Right lung (tissue), 5 donors: Measurements from ENCODE around the gene VMO1. TPM values are rescaled to one million over a fixed set of nuclear protein-coding genes. Genes with fewer than 3 reads are reported as not detected.

Source experiments
- polyA plus RNA-seq, 5 donors: library from polyadenylated mRNA; unstranded; fragments of 120-200 nt; gene quantifications; one replicate each; pipeline versions ENCODE4 v1.2.1 to v1.2.3, GENCODE V29; 2013; ENCODE audit warnings: inconsistent platforms in 1 of 5, low replicate concordance in 1 of 5; ENCODE audit not compliant: insufficient read length in 5 of 5, insufficient read depth in 1 of 5

The VMO1 gene
- polyA plus RNA-seq, 5 donors = 0.16 to 0.97 (median 0.35) TPM; not detected in 1

Other genes starting within 250 kb of the VMO1 start
- gene MYBBP1A, start 231.0 kb downstream of the VMO1 start, polyA plus RNA-seq = 10 to 100 TPM; 29.0 to 51.0 (median 35.3) TPM
- 1 to 10 TPM; 3.9 to 9.8 (median 6.1) TPM for gene GGT6, start 225.8 kb downstream of the VMO1 start, polyA plus RNA-seq
- 10 to 100 TPM; 17.2 to 32.0 (median 22.6) TPM for gene SMTNL2, start 201.8 kb downstream of the VMO1 start, polyA plus RNA-seq
- gene ALOX15, start 144.7 kb downstream of the VMO1 start, polyA plus RNA-seq = 1 to 10 TPM; 2.9 to 5.0 (median 3.4) TPM
- 10 to 100 TPM; 32.8 to 56.6 (median 47.0) TPM for gene PELP1, start 82.2 kb downstream of the VMO1 start, polyA plus RNA-seq
- gene ARRB2, start 75.7 kb downstream of the VMO1 start, polyA plus RNA-seq = 10 to 100 TPM; 39.2 to 56.5 (median 44.9) TPM
- gene MED11, start 54.9 kb downstream of the VMO1 start, polyA plus RNA-seq = 10 to 100 TPM; 21.2 to 25.9 (median 24.0) TPM
- under 1 TPM; 0.34 to 0.87 (median 0.65) TPM for gene ZMYND15, start 46.5 kb downstream of the VMO1 start, polyA plus RNA-seq
- gene CXCL16, start 46.4 kb downstream of the VMO1 start, polyA plus RNA-seq = 10 to 100 TPM; 12.1 to 24.4 (median 16.9) TPM
- gene TM4SF5, start 14.5 kb downstream of the VMO1 start, polyA plus RNA-seq = not detected
- 1 to 10 TPM in 3 of 5 donors, under 1 TPM in 2; 0.64 to 1.7 (median 1.0) TPM for gene GLTPD2, start 2.6 kb upstream of the VMO1 start, polyA plus RNA-seq
- gene PSMB6, start 9.8 kb upstream of the VMO1 start, polyA plus RNA-seq = 100 to 1,000 TPM in 3 of 5 donors, 10 to 100 TPM in 2; 97.5 to 118 (median 100) TPM
- 10 to 100 TPM; 47.9 to 65.0 (median 60.6) TPM for gene PLD2, start 20.8 kb upstream of the VMO1 start, polyA plus RNA-seq
- 10 to 100 TPM; 47.4 to 64.5 (median 57.3) TPM for gene MINK1, start 47.0 kb upstream of the VMO1 start, polyA plus RNA-seq
- 1 to 10 TPM in 2 of 5 donors, under 1 TPM in 3; 0.52 to 1.8 (median 0.85) TPM for gene C17orf107, start 113.2 kb upstream of the VMO1 start, polyA plus RNA-seq
- gene CHRNE, start 116.7 kb upstream of the VMO1 start, polyA plus RNA-seq = 1 to 10 TPM in 2 of 5 donors, under 1 TPM in 3; 0.59 to 1.2 (median 0.94) TPM
- gene GP1BA, start 145.9 kb upstream of the VMO1 start, polyA plus RNA-seq = 1 to 10 TPM; 2.4 to 3.5 (median 2.9) TPM
- gene SLC25A11, start 153.7 kb upstream of the VMO1 start, polyA plus RNA-seq = 10 to 100 TPM; 40.1 to 62.0 (median 46.2) TPM
- 100 to 1,000 TPM; 105 to 134 (median 122) TPM for gene RNF167, start 153.9 kb upstream of the VMO1 start, polyA plus RNA-seq
- 100 to 1,000 TPM; 315 to 670 (median 399) TPM for gene PFN1, start 162.2 kb upstream of the VMO1 start, polyA plus RNA-seq
- gene ENO3, start 164.8 kb upstream of the VMO1 start, polyA plus RNA-seq = 100 to 1,000 TPM in 1 of 5 donors, 10 to 100 TPM in 4; 12.8 to 101 (median 15.4) TPM
- gene SPAG7, start 181.5 kb upstream of the VMO1 start, polyA plus RNA-seq = 10 to 100 TPM; 73.1 to 88.6 (median 76.3) TPM
- gene CAMTA2, start 201.3 kb upstream of the VMO1 start, polyA plus RNA-seq = 10 to 100 TPM; 25.4 to 40.9 (median 32.4) TPM
- gene INCA1, start 211.2 kb upstream of the VMO1 start, polyA plus RNA-seq = 10 to 100 TPM in 2 of 5 donors, 1 to 10 TPM in 3; 7.1 to 10.9 (median 9.5) TPM
- gene KIF1C, start 211.6 kb upstream of the VMO1 start, polyA plus RNA-seq = 10 to 100 TPM; 51.1 to 80.4 (median 58.0) TPM
- under 1 TPM; 0.17 to 0.27 (median 0.19) TPM for gene SLC52A1, start 249.1 kb upstream of the VMO1 start, polyA plus RNA-seq